Measurements from ENCODE around the gene BCL2L1. TPM values are rescaled to one million over a fixed set of nuclear protein-coding genes. Genes with fewer than 3 reads are reported as not detected.

BCL2L1 gene
- total and polyA plus RNA-seq, 2 experiments from 2014 or later = 42.4 to 110 TPM

GRCh38 chr20:31678389-31679356 lies 44.0 kb downstream of the BCL2L1 start (continued):
- TF ChIP-seq ETS1 (IDR thresholded peaks at IDR 0.05) (no peak), CREB1 (CRISPR knock-in tag; IDR thresholded peaks at IDR 0.05; ENCODE audit: low read depth) (no peak), ZNF462 (CRISPR knock-in tag; IDR thresholded peaks at IDR 0.05) (no peak), EZH2phosphoT487 (IDR thresholded peaks at IDR 0.05; ENCODE audit: unreplicated experiment) (no peak), ZNF114 (CRISPR knock-in tag; IDR thresholded peaks at IDR 0.05) (no peak)

All from GM23338 (cell line).